Smooth muscle cell of bladder (primary cell): ENCODE data around the gene IL10RB. TPM values are rescaled to one million over a fixed set of nuclear protein-coding genes. Genes with fewer than 3 reads are reported as not detected.

ENCODE experiments used
- total RNA-seq: library from RNA; depleted of rRNA; stranded (reverse); fragments of >200 nt; gene quantifications from 2 replicates; pipeline ENCODE4 v1.2.3, GENCODE V29; 2014

Gene IL10RB
- 67.6 and 67.7 TPM in 2 replicates for total RNA-seq

GRCh38 chr21:33266050-33266788 is at the start of gene IL10RB:
IL10RB (plus strand) TSS chr21:33266367; CDS start chr21:33266466, 99 bp downstream.

GRCh38 chr21:33229784-33230544 is 36.2 kb upstream of the IL10RB start, which contains the start of gene IFNAR2:
IFNAR2 (plus strand) TSS chr21:33229938; CDS start chr21:33241923, 11,985 bp downstream.

GRCh38 chr21:33324291-33325221 is 58.4 kb downstream of the IL10RB start, which contains the start of gene IFNAR1:
IFNAR1 (plus strand) TSS chr21:33324970; CDS start chr21:33325056, 86 bp downstream.

Other genes starting within 250 kb of the IL10RB start
- not detected in 2 replicates for gene OLIG2, start 240.4 kb upstream of the IL10RB start, total RNA-seq
- gene OLIG1, start 196.2 kb upstream of the IL10RB start, total RNA-seq, result not detected in 2 replicates
- 3.4 and 5.2 TPM in 2 replicates for gene IFNAR2, start 36.4 kb upstream of the IL10RB start, total RNA-seq
- 10.1 and 15.9 TPM in 2 replicates for gene IFNAR1, start 58.6 kb downstream of the IL10RB start, total RNA-seq
- 51.2 and 69.2 TPM in 2 replicates for gene IFNGR2, start 137.0 kb downstream of the IL10RB start, total RNA-seq
- 22.0 and 32.1 TPM in 2 replicates for gene TMEM50B, start 213.6 kb downstream of the IL10RB start, total RNA-seq
- gene DNAJC28, start 225.3 kb downstream of the IL10RB start, total RNA-seq, result 1.4 and 1.5 TPM in 2 replicates